Subcutaneous abdominal adipose tissue (tissue), 5 donors: ENCODE measurements around the gene SLC47A1.

Experiments used
- H3K27ac ChIP-seq: one replicate; pipeline ENCODE4 v1.7.0; 2013; ENCODE audit warnings: low read depth, mild to moderate bottlenecking, inconsistent platforms, low read length, moderate library complexity
- H3K27me3 ChIP-seq, 5 donors: one replicate each; pipeline ENCODE4 v1.7.0; 2013; ENCODE audit warnings: low read length in 5 of 5, inconsistent platforms in 1 of 5; ENCODE audit not compliant: control insufficient read depth in 5 of 5, insufficient read depth in 4 of 5
- H3K36me3 ChIP-seq, 5 donors: one replicate each; pipeline ENCODE4 v1.7.0; 2013; ENCODE audit warnings: low read length in 5 of 5; ENCODE audit not compliant: control insufficient read depth in 5 of 5, insufficient read depth in 5 of 5
- H3K4me1 ChIP-seq, 5 donors: one replicate each; pipeline ENCODE4 v1.7.0; 2013; ENCODE audit warnings: low read length in 5 of 5, mild to moderate bottlenecking in 3 of 5, moderate library complexity in 1 of 5; ENCODE audit not compliant: control insufficient read depth in 5 of 5, insufficient read depth in 5 of 5
- H3K4me3 ChIP-seq, 5 donors: one replicate each; pipeline ENCODE4 v1.7.0; 2013; ENCODE audit warnings: low read length in 5 of 5, low read depth in 1 of 5
- H3K9ac ChIP-seq, 5 donors: one replicate each; pipeline ENCODE4 v1.7.0; 2013; ENCODE audit warnings: low read length in 5 of 5, mild to moderate bottlenecking in 4 of 5, moderate library complexity in 3 of 5
- H3K9me3 ChIP-seq, 5 donors: one replicate each; pipeline ENCODE4 v1.7.0; 2013; ENCODE audit warnings: low read length in 5 of 5; ENCODE audit not compliant: control insufficient read depth in 5 of 5
- donor health status: healthy.
- donor health status: healthy.
- donor health status: healthy.
- donor health status: healthy.
- donor health status: healthy.

Gene SLC47A1

DNA sequence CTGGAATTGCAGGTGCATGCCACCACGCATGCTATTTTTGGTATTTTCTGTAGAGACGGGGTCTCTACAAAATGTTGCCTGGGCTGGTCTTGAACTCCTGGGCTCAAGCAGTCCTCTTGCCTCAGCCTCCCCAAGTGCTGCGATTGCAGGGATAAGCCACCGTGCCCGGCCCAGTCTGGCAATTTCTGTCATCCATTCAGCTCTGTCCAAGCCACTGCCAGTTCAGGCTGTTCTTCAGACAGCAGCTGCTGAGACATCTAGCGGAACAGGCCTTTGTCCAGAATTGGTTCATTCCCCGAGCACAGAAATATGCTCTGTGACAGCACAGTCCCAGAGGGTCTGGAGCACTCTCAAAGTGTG lies 5.4 kb downstream of the SLC47A1 start:
- Histone ChIP-seq H3K4me1 (peaks cover 0 to 11% (median 8%) of the 10 kb centered on the region in 5 donors), H3K9ac (no peak overlapping the region), H3K36me3 (no peaks in the 10 kb centered on the region), H3K9me3 (no peaks in the 10 kb centered on the region), H3K27me3 (peaks cover 0 to 4% (median 0%) of the 10 kb centered on the region in 5 donors), H3K27ac (no peak overlapping the region), H3K4me3 (no peak overlapping the region)

- Histone ChIP-seq H3K9me3 (no peaks in the 10 kb centered on the region), H3K9ac (no peak overlapping the region), H3K36me3 (no peaks in the 10 kb centered on the region), H3K4me1 (peaks cover 0 to 6% (median under 1%) of the 10 kb centered on the region in 5 donors), H3K4me3 (no peak overlapping the region), H3K27me3 (no peaks in the 10 kb centered on the region), H3K27ac (no peak overlapping the region)
These were observed 6.2 kb downstream of the SLC47A1 start for GRCh38 chr17:19539841-19540311.

- Histone ChIP-seq H3K27ac (no peak overlapping the region), H3K36me3 (no peaks in the 10 kb centered on the region), H3K4me3 (no peak overlapping the region), H3K9ac (no peak overlapping the region), H3K27me3 (no peaks in the 10 kb centered on the region), H3K4me1 (peaks cover 0 to 6% (median 3%) of the 10 kb centered on the region in 5 donors), H3K9me3 (no peaks in the 10 kb centered on the region)
These were observed 7.2 kb downstream of the SLC47A1 start for GRCh38 chr17:19540706-19541370.

DNA sequence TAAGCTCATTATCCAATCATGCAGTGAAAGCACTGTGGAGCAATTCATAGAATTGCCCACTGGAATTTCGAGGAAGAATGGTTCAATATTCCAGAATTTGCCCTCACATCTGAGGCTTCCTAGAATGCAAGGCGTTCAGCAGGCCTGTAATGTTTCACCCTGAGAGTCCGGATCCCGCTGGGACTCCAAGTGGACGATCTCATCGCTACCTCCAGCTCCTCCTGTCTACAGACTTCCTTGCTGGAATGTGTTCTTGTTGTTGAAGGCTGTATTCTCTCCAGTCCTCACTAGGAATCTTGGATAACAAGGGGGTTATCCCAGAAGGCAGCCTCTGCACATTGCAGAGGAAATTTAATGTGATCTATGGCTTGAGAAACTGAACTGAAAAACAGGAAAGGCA lies 7.8 kb downstream of the SLC47A1 start:
- H3K9me3 ChIP-seq, result no peaks in the 10 kb centered on the region
- H3K27ac ChIP-seq, result no peak overlapping the region
- no peak overlapping the region for H3K4me3 ChIP-seq
- no peaks in the 10 kb centered on the region for H3K27me3 ChIP-seq
- H3K36me3 ChIP-seq, result no peaks in the 10 kb centered on the region
- no peak overlapping the region for H3K9ac ChIP-seq
- H3K4me1 ChIP-seq, result peaks cover 1 to 9% (median 7%) of the 10 kb centered on the region in 5 donors

- no peak overlapping the region for H3K9ac ChIP-seq
- no peak overlapping the region for H3K4me3 ChIP-seq
- H3K36me3 ChIP-seq, result no peaks in the 10 kb centered on the region
- no peaks in the 10 kb centered on the region for H3K9me3 ChIP-seq
- H3K4me1 ChIP-seq, result peaks cover 1 to 16% (median 12%) of the 10 kb centered on the region in 5 donors
- no peak overlapping the region for H3K27ac ChIP-seq
- H3K27me3 ChIP-seq, result no peaks in the 10 kb centered on the region
These were observed 8.6 kb downstream of the SLC47A1 start for GRCh38 chr17:19542247-19542646.

DNA sequence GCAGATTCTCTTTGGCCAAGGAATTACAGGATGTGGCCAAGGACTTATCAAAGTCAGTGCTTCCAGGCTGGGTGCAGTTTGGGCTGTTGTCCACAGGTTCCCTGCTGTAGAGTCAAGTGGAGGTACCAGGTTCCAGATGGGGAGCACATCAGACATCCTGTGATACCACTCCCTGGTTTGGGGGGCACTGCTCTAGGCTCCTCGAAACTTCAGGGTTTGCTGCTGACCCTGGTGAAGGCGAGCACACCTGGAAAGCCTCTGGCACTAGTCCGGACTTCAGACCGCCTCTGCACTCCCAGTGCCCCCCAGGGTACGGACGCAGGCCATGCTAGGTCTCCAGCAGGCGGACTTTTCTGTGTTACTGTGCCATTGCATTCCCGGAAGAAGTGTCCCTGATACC lies 10.7 kb downstream of the SLC47A1 start:
- H3K27ac ChIP-seq, result no peak overlapping the region

GRCh38 chr17:19546289-19547065 lies 12.8 kb downstream of the SLC47A1 start:
- no peak overlapping the region for H3K4me3 ChIP-seq
- H3K9ac ChIP-seq, result peak overlapping the region in 2 of 5 donors; percentile 9 to 21
- H3K9me3 ChIP-seq, result no peaks in the 10 kb centered on the region
- H3K27ac ChIP-seq, result peak overlapping the region; percentile 3
- H3K27me3 ChIP-seq, result no peaks in the 10 kb centered on the region
- no peaks in the 10 kb centered on the region for H3K36me3 ChIP-seq
- H3K4me1 ChIP-seq, result peaks cover 1 to 12% (median 10%) of the 10 kb centered on the region in 5 donors

More for the DNA sequence above, 10.7 kb downstream of the SLC47A1 start:
- Histone ChIP-seq H3K9ac (no peak overlapping the region), H3K4me3 (no peak overlapping the region), H3K9me3 (no peaks in the 10 kb centered on the region), H3K4me1 (peaks cover 1 to 12% (median 10%) of the 10 kb centered on the region in 5 donors), H3K36me3 (no peaks in the 10 kb centered on the region), H3K27me3 (no peaks in the 10 kb centered on the region)

DNA sequence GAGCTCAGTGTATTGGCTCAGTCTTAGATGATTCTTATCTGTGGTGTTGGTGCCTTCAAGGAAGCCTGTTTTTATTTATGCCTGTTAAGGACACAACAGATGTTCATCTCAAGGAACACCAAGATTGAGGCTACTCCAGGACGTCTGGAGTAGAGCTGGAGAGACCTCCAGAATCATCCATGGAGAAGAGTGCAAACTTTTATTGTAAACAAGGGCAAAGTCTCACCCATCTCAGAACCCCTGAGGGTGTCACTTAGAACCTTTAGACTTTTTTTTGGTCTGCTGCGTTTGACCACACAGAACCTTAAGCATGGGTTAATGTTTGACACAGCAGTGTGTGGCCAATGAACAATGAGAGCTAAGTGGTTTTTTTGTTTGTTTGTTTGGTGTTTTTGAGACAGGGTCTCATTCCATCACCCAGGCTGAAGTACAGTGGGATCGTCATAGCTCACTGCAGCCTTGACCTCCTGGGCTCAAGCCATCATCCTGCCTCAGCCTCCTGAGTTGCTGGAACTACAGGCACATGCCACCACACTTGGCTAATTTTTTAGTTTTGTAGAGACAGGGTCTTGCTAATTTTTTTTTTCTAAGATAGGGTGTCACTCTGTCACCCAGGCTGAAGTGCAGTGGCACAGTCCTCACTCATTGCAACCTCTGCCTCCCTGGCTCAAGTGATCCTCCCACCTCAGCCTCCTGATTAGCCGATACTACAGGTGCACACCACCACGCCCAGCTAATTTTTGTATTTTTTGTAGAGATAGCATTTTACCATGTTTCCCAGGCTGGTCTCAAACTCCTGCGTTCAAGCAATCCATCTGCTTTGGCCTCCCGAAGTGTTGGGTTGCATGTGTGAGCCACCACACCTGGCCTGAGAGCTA lies 16.3 kb downstream of the SLC47A1 start:
- Histone ChIP-seq H3K27ac (no peak overlapping the region), H3K4me1 (peaks cover 3 to 21% (median 18%) of the 10 kb centered on the region in 5 donors), H3K36me3 (no peaks in the 10 kb centered on the region), H3K4me3 (no peak overlapping the region), H3K27me3 (no peaks in the 10 kb centered on the region), H3K9ac (no peak overlapping the region), H3K9me3 (no peaks in the 10 kb centered on the region)

DNA sequence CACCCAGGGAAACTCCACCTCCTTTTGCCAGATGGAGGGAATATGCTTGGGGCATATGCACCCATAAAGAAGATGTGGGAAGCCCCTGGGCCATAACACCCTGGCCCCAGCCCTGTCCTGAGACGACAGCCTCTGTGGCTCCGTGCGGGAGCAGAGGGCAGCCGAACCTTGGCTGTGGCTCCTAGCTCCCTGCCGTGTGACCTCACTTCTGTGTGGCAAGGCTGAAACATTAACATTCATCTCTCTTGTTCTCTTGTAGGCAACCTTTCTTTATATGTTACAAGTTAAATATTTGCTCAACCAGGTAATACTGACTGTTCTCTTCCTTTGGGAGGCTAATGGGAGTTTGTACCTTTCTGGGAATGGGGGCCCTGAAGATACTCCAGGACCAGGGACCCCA lies 17.5 kb downstream of the SLC47A1 start:
- H3K4me3 ChIP-seq, result no peak overlapping the region
- peaks cover 6 to 24% (median 20%) of the 10 kb centered on the region in 5 donors for H3K4me1 ChIP-seq
- H3K27ac ChIP-seq, result no peak overlapping the region
- no peaks in the 10 kb centered on the region for H3K9me3 ChIP-seq
- no peaks in the 10 kb centered on the region for H3K36me3 ChIP-seq
- H3K27me3 ChIP-seq, result no peaks in the 10 kb centered on the region
- H3K9ac ChIP-seq, result no peak overlapping the region
